ENCODE measurements around the gene TRPM1. TPM values are rescaled to one million over a fixed set of nuclear protein-coding genes. Genes with fewer than 3 reads are reported as not detected.

TRPM1 gene
- total RNA-seq, 1 donor from 2014 or later = not detected

- no peak for DNase-seq (ENCODE audit: low spot score)
- no peak overlapping the region for H3K27ac Mint-ChIP-seq (ENCODE audit: unreplicated experiment)
- no peaks in the 10 kb centered on the region for H3K4me1 Mint-ChIP-seq (ENCODE audit: low read depth)
- TF ChIP-seq CTCF (IDR thresholded peaks at IDR 0.05) = no peak
- H3K4me3 Mint-ChIP-seq (ENCODE audit: unreplicated experiment) = no peak overlapping the region
- no peaks in the 10 kb centered on the region for H3K27me3 Mint-ChIP-seq (ENCODE audit: low read depth)
- H3K9me3 Mint-ChIP-seq (ENCODE audit: low read depth) = peaks cover 16% of the 10 kb centered on the region
- H3K36me3 Mint-ChIP-seq (ENCODE audit: low read depth) = peaks cover 4% of the 10 kb centered on the region
Measured at GRCh38 chr15:31116423-31117030, 15.0 kb upstream of the TRPM1 start.

GRCh38 chr15:31111091-31111647 lies 9.6 kb upstream of the TRPM1 start:
- H3K4me1 Mint-ChIP-seq (ENCODE audit: low read depth) = peaks cover 7% of the 10 kb centered on the region
- H3K27ac Mint-ChIP-seq (ENCODE audit: unreplicated experiment) = no peak overlapping the region
- peaks cover 4% of the 10 kb centered on the region for H3K36me3 Mint-ChIP-seq (ENCODE audit: low read depth)
- peaks cover 10% of the 10 kb centered on the region for H3K9me3 Mint-ChIP-seq (ENCODE audit: low read depth)
- no peaks in the 10 kb centered on the region for H3K27me3 Mint-ChIP-seq (ENCODE audit: low read depth)
- no peak for DNase-seq (ENCODE audit: low spot score)
- no peak overlapping the region for H3K4me3 Mint-ChIP-seq (ENCODE audit: unreplicated experiment)
- TF ChIP-seq CTCF (IDR thresholded peaks at IDR 0.05) = no peak

GRCh38 chr15:31108836-31109235 lies 7.3 kb upstream of the TRPM1 start:
- TF ChIP-seq CTCF (IDR thresholded peaks at IDR 0.05) = no peak
- no peaks in the 10 kb centered on the region for H3K9me3 Mint-ChIP-seq (ENCODE audit: low read depth)
- H3K27me3 Mint-ChIP-seq (ENCODE audit: low read depth) = no peaks in the 10 kb centered on the region
- H3K4me1 Mint-ChIP-seq (ENCODE audit: low read depth) = peaks cover 22% of the 10 kb centered on the region
- H3K4me3 Mint-ChIP-seq (ENCODE audit: unreplicated experiment) = no peak overlapping the region
- H3K36me3 Mint-ChIP-seq (ENCODE audit: low read depth) = no peaks in the 10 kb centered on the region
- DNase-seq (ENCODE audit: low spot score) = no peak
- no peak overlapping the region for H3K27ac Mint-ChIP-seq (ENCODE audit: unreplicated experiment)

- H3K36me3 Mint-ChIP-seq (ENCODE audit: low read depth) = no peaks in the 10 kb centered on the region
- no peak overlapping the region for H3K4me3 Mint-ChIP-seq (ENCODE audit: unreplicated experiment)
- no peak for TF ChIP-seq CTCF (IDR thresholded peaks at IDR 0.05)
- H3K27me3 Mint-ChIP-seq (ENCODE audit: low read depth) = no peaks in the 10 kb centered on the region
- no peaks in the 10 kb centered on the region for H3K9me3 Mint-ChIP-seq (ENCODE audit: low read depth)
- no peak overlapping the region for H3K27ac Mint-ChIP-seq (ENCODE audit: unreplicated experiment)
- no peak for DNase-seq (ENCODE audit: low spot score)
- peaks cover 22% of the 10 kb centered on the region for H3K4me1 Mint-ChIP-seq (ENCODE audit: low read depth)
Measured at GRCh38 chr15:31106495-31107300, 5.2 kb upstream of the TRPM1 start.

- no peak overlapping the region for H3K27ac Mint-ChIP-seq (ENCODE audit: unreplicated experiment)
- peaks cover 23% of the 10 kb centered on the region for H3K4me1 Mint-ChIP-seq (ENCODE audit: low read depth)
- TF ChIP-seq CTCF (IDR thresholded peaks at IDR 0.05) = no peak
- no peaks in the 10 kb centered on the region for H3K9me3 Mint-ChIP-seq (ENCODE audit: low read depth)
- DNase-seq (ENCODE audit: low spot score) = no peak
- no peaks in the 10 kb centered on the region for H3K36me3 Mint-ChIP-seq (ENCODE audit: low read depth)
- H3K27me3 Mint-ChIP-seq (ENCODE audit: low read depth) = no peaks in the 10 kb centered on the region
- no peak overlapping the region for H3K4me3 Mint-ChIP-seq (ENCODE audit: unreplicated experiment)
Measured at GRCh38 chr15:31104003-31104402, 2.5 kb upstream of the TRPM1 start.
